ENCODE data around the gene ANLN. TPM values are rescaled to one million over a fixed set of nuclear protein-coding genes. Genes with fewer than 3 reads are reported as not detected.
A peak's percentile ranks its signal among the peaks of the same experiment; 100 is the strongest.

The ANLN gene
- 72.8 to 81.1 TPM (median 73.3 TPM) in 3 replicates for total RNA-seq (2021)
- Bru-seq, nascent RNA: percentile 83 among the genes with signal in this experiment
- long read RNA-seq, experiment 1, partial matches to known transcripts: 15 of 18 reads
- long read RNA-seq, experiment 1, other reads (novel, unspliced or antisense): 2 of 18 reads
- long read RNA-seq, experiment 2, partial matches to known transcripts: 23 of 48 reads
- long read RNA-seq, experiment 2, other reads (novel, unspliced or antisense): 21 of 48 reads
- long read RNA-seq, experiment 3, partial matches to known transcripts: 5 of 5 reads
- long read RNA-seq, experiment 3, other reads (novel, unspliced or antisense): 0 of 5 reads

- POLR2A ChIA-PET: interaction anchor here (1.5 kb wide), 3 partner anchors 17 to 29 kb away, joined by 3 to 7 read pairs (median 6); a partner anchor contains a TSS
- H3K4me3 Mint-ChIP-seq: peak within 1 kb of the TSS; percentile 84
- DNase-seq (ENCODE audit: low spot score) (peak; percentile 86), ATAC-seq (peak; percentile 79)
- H3K9me3 Mint-ChIP-seq: peaks cover 6% of the 10 kb centered on the region
- peaks cover 7% of the 10 kb centered on the region for H3K36me3 Mint-ChIP-seq
- no peaks in the 10 kb centered on the region for H3K27me3 Mint-ChIP-seq (ENCODE audit: low read depth)
- peak within 1 kb of the TSS; percentile 89 for H3K27ac Mint-ChIP-seq
- CTCF ChIA-PET: interaction anchor here (0.6 to 2.0 kb wide), 2 partner anchors 22 to 577 kb away, joined by 3 to 8 read pairs; a partner anchor contains a TSS
- peaks cover 42% of the 10 kb centered on the region for H3K4me1 Mint-ChIP-seq
- TF ChIP-seq, protein P1, sequence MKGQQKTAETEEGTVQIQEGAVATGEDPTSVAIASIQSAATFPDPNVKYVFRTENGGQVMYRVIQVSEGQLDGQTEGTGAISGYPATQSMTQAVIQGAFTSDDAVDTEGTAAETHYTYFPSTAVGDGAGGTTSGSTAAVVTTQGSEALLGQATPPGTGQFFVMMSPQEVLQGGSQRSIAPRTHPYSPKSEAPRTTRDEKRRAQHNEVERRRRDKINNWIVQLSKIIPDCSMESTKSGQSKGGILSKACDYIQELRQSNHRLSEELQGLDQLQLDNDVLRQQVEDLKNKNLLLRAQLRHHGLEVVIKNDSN (CRISPR knock-in tag; IDR thresholded peaks at IDR 0.05): peak; percentile 83
- TF ChIP-seq, protein P2, sequence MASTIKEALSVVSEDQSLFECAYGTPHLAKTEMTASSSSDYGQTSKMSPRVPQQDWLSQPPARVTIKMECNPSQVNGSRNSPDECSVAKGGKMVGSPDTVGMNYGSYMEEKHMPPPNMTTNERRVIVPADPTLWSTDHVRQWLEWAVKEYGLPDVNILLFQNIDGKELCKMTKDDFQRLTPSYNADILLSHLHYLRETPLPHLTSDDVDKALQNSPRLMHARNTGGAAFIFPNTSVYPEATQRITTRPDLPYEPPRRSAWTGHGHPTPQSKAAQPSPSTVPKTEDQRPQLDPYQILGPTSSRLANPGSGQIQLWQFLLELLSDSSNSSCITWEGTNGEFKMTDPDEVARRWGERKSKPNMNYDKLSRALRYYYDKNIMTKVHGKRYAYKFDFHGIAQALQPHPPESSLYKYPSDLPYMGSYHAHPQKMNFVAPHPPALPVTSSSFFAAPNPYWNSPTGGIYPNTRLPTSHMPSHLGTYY (CRISPR knock-in tag; IDR thresholded peaks at IDR 0.05): 0 out of 2 replicates have a peak, but pooled peaks have one; percentile 51
- TF ChIP-seq ATF1 (CRISPR knock-in tag; IDR thresholded peaks at IDR 0.05) (no peak), OVOL2 (CRISPR knock-in tag; IDR thresholded peaks at IDR 0.05; ENCODE audit: borderline replicate concordance) (no peak), IRF2 (CRISPR knock-in tag; IDR thresholded peaks at IDR 0.05; ENCODE audit: borderline replicate concordance, low read depth) (no peak), RELA (CRISPR knock-in tag; IDR thresholded peaks at IDR 0.05; ENCODE audit: borderline replicate concordance) (no peak), SMAD4 (CRISPR knock-in tag; IDR thresholded peaks at IDR 0.05) (no peak), ZBTB21 (CRISPR knock-in tag; IDR thresholded peaks at IDR 0.05; ENCODE audit: borderline replicate concordance) (no peak), ZSCAN18 (CRISPR knock-in tag; IDR thresholded peaks at IDR 0.05) (no peak), ZNF263 (CRISPR knock-in tag; IDR thresholded peaks at IDR 0.05; ENCODE audit: low read depth) (no peak), CREM (CRISPR knock-in tag; IDR thresholded peaks at IDR 0.05) (peak; percentile 51; the same call in 1 of the 2 replicates), ATF6 (CRISPR knock-in tag; IDR thresholded peaks at IDR 0.05) (no peak), SMAD3 (CRISPR knock-in tag; IDR thresholded peaks at IDR 0.05; ENCODE audit: borderline replicate concordance) (no peak), ZNF138 (CRISPR knock-in tag; conservative IDR thresholded peaks at IDR 0.05) (no peak), E2F1 (CRISPR knock-in tag; IDR thresholded peaks at IDR 0.05) (0 out of 2 replicates have a peak, but pooled peaks have one; percentile 15), PRRX2 (CRISPR knock-in tag; IDR thresholded peaks at IDR 0.05) (peak; percentile 71; the same call in 1 of the 2 replicates)
- TF ChIP-seq, protein P3, sequence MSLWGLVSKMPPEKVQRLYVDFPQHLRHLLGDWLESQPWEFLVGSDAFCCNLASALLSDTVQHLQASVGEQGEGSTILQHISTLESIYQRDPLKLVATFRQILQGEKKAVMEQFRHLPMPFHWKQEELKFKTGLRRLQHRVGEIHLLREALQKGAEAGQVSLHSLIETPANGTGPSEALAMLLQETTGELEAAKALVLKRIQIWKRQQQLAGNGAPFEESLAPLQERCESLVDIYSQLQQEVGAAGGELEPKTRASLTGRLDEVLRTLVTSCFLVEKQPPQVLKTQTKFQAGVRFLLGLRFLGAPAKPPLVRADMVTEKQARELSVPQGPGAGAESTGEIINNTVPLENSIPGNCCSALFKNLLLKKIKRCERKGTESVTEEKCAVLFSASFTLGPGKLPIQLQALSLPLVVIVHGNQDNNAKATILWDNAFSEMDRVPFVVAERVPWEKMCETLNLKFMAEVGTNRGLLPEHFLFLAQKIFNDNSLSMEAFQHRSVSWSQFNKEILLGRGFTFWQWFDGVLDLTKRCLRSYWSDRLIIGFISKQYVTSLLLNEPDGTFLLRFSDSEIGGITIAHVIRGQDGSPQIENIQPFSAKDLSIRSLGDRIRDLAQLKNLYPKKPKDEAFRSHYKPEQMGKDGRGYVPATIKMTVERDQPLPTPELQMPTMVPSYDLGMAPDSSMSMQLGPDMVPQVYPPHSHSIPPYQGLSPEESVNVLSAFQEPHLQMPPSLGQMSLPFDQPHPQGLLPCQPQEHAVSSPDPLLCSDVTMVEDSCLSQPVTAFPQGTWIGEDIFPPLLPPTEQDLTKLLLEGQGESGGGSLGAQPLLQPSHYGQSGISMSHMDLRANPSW (CRISPR knock-in tag; conservative IDR thresholded peaks at IDR 0.05; ENCODE audit: low read depth): no peak
- TF ChIP-seq, protein P4, sequence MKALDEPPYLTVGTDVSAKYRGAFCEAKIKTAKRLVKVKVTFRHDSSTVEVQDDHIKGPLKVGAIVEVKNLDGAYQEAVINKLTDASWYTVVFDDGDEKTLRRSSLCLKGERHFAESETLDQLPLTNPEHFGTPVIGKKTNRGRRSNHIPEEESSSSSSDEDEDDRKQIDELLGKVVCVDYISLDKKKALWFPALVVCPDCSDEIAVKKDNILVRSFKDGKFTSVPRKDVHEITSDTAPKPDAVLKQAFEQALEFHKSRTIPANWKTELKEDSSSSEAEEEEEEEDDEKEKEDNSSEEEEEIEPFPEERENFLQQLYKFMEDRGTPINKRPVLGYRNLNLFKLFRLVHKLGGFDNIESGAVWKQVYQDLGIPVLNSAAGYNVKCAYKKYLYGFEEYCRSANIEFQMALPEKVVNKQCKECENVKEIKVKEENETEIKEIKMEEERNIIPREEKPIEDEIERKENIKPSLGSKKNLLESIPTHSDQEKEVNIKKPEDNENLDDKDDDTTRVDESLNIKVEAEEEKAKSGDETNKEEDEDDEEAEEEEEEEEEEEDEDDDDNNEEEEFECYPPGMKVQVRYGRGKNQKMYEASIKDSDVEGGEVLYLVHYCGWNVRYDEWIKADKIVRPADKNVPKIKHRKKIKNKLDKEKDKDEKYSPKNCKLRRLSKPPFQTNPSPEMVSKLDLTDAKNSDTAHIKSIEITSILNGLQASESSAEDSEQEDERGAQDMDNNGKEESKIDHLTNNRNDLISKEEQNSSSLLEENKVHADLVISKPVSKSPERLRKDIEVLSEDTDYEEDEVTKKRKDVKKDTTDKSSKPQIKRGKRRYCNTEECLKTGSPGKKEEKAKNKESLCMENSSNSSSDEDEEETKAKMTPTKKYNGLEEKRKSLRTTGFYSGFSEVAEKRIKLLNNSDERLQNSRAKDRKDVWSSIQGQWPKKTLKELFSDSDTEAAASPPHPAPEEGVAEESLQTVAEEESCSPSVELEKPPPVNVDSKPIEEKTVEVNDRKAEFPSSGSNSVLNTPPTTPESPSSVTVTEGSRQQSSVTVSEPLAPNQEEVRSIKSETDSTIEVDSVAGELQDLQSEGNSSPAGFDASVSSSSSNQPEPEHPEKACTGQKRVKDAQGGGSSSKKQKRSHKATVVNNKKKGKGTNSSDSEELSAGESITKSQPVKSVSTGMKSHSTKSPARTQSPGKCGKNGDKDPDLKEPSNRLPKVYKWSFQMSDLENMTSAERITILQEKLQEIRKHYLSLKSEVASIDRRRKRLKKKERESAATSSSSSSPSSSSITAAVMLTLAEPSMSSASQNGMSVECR (CRISPR knock-in tag; IDR thresholded peaks at IDR 0.05; ENCODE audit: borderline replicate concordance): peak; percentile 69; the same call in 1 of the 2 replicates
- TF ChIP-seq, protein P5, sequence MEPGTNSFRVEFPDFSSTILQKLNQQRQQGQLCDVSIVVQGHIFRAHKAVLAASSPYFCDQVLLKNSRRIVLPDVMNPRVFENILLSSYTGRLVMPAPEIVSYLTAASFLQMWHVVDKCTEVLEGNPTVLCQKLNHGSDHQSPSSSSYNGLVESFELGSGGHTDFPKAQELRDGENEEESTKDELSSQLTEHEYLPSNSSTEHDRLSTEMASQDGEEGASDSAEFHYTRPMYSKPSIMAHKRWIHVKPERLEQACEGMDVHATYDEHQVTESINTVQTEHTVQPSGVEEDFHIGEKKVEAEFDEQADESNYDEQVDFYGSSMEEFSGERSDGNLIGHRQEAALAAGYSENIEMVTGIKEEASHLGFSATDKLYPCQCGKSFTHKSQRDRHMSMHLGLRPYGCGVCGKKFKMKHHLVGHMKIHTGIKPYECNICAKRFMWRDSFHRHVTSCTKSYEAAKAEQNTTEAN (CRISPR knock-in tag; IDR thresholded peaks at IDR 0.05): 0 out of 2 replicates have a peak, but pooled peaks have one; percentile 41
These were observed at the start of gene ANLN for GRCh38 chr7:36389371-36390198. ANLN (plus strand) TSS chr7:36389862; CDS start chr7:36390027, 165 bp downstream.

All from WTC11 (cell line).